GM21381 (cell line): ENCODE measurements around the gene USP38.
"Not testable (repeated sequence)": the region's sequence is repeated elsewhere in the genome, so short reads cannot be mapped to it uniquely, and the experiment has no call there.

Experiments
- ATAC-seq: cut with Tn5 transposase; IDR thresholded peaks from one replicate; pipeline ENCODE4 v1.9.1; 2021; ENCODE audit warnings: mild to moderate bottlenecking, moderate library complexity; ENCODE audit not compliant: unreplicated experiment

USP38 gene

DNA sequence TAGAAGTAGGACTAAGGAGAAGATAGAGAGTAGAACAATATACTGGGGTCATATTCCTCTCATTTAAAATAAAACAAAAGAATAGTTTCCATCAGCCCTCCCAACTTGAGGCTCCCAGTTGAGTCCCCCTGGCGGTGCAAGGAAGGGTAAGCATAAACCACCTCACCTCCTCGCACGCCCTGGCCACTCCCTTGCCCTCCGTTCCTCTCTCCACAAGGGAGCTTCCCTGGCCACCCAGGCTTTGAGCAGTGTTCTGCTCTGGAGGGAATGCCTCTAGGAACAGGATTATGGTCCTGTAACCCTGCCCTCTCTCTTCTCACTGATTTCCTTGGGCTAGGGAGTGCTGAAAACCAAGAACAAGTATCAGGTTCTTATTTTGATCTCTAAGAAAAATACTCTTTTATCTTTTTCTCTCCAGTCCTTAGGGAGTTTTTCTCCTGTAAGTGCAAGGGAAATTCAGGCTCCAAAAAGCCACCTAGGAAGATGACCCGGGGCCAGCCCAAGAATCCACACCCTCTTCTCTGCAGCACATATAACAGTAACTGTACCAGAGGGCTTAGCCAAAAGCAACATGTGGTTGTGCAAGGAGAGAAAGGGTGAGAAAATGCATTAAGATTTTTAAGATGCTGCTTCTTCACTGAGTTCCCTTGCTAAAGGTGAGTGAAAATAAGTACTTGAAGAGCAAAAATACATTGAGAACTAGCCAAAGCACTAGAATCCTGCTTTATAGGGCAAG, 69.9 kb downstream of the USP38 start:
- no peak for ATAC-seq

DNA sequence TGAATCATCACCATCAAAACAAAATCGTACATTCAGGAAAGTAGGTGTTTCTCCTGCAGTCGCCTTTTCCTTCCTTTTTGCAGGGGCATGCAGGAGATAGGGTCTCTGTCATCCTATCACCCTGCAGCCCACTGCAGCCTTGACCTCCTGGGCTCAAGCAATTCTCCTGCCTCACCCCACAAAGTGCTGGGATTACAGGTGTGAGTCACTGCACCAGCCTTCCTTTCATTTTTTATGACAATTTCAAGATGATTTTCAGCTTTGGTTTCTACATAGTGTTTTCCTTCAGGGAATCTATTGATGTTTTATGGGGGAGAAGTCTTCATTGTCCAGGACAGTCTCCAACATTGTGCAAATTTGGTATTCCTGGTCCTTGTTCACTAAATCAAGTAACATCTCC, 71.7 kb downstream of the USP38 start:
- ATAC-seq: no peak

DNA sequence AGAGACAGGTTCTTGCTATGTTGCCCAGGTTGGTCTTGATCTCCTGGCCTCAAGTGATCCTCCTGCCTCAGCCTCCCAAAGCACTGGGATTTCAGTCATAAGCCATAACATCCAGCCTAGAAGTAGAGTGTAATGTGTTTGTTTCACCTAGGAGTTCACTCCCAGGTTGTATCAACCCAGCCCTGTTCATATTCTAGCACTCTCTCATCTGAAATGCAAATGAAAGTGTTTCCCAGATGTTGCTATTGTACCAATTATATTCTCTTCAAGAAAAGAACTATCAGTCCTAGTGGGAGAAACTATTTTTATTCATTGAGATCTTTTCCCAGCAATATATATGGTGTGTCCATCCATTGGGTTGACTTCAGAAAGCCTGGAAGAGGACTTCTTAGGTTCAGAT, 72.6 kb downstream of the USP38 start:
- ATAC-seq: no peak

DNA sequence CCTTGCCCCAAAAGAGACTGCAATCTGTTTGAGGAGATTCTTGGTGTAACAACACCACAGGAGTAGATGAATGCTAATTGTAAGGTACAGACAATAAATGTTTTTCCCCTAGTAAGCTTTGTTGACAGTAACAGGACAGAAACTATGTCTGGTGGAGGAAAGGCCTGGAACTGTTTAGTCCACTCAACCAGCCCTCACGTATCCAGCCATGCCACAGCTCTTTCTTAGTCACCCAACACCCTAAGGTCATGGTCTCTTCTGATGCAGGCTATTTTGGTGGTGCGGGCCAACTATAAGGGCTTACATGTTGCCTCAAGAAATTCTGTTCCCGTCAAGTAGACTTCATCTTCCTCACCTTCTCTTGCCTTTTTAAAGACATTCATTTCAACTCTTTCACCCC, 76.0 kb downstream of the USP38 start:
- no peak for ATAC-seq

DNA sequence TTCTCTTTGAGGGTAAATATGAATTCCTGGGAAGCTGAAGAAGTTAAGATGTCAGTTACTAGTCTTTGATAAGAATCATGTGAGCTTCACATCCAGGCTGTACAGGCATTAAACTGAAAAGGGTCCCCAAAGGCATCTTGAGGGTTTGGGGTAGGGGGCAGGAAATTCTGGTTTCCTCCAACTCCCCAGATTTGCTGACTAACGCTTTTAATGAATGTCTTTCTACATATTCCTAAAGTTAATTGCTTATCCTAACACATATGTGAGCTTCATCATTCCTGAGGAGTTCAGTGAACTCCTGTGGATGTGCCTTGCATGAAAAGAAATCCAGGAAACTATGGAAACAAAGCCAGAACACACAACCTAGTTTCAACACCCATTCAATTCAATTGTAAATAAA, 78.1 kb downstream of the USP38 start:
- ATAC-seq: no peak

DNA sequence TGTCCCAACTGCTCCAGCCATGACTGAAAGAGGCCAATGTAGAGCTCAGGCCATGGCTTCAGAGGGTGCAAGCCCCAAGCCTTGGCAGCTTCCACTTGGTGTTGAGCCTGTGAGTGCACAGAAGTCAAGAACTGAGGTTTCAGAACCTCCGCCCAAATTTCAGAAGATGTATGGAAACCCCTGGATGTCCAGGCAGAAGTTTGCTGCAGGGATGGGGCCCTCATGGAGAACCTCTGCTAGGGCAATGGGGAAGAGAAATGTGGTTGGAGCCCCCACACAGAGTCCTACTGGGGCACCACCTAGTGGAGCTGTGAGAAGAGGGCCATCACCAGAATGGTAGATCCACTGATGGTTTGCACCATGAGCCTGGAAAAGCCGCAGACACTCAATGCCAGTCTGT, 83.0 kb downstream of the USP38 start:
- ATAC-seq: not testable (repeated sequence)

DNA sequence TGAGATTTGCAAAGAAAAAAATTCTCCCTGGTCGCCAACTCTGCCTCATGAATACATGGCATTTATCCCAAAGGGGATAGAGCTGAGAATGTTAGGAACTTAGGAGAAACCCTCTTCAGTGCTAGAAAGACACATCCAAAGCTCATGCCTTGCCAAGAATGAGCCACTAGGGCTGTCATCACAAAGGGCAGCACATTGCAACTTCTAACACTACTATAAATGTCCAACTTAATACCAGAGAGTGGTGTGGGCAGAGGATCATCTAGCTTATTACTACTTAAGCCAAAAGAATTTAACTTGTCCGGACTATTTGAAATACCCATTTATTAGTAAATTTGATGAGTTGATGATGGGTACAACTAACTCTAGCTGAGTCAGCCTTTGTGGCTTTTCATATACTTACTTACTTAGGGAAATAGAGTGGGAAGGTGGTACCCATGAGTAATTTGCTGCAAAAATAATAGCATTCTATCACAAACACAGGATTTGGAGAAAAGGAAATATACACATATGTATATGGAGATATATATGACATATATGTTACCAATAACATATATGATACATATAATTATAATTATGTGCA, 85.6 kb downstream of the USP38 start:
- ATAC-seq: no peak
